PC-9 (cell line): ENCODE results near the gene PSME3IP1.

ENCODE experiments used
- EZH2 ChIP-seq: fragments of 200-600 bp; sonication (generic); IDR thresholded peaks from 2 replicates; pipeline ENCODE4 v1.8.0; 2017; ENCODE audit warnings: antibody characterized with exemption, low read depth
- TF ChIP-seq, protein P1 (sequence below): fragments of 200-600 bp; sonication (generic); conservative IDR thresholded peaks from 2 replicates; pipeline ENCODE4 v1.6.1; 2017; ENCODE audit warnings: mixed run types, antibody characterized with exemption, mild to moderate bottlenecking, moderate library complexity

DNA sequence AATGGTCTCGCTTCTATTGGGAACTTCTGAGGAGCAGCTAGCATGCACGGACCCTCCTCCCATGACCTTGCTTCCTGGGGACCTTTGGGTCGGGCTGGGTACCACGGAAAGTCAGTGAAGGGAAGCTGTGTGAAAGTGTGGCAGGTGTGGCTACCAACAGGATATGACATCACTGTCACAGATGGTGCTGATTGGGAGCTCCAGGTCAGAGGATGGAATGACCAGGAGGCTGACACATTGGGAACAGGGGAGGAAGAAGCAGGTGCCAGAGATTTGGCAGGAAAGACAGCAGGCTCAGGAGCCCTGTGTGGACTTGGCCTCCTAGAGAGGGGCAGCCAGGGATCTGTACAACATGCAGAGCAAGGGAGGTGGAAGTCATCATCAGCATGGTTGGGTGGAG is 59.4 kb downstream of the PSME3IP1 start:
- TF ChIP-seq, protein P1, sequence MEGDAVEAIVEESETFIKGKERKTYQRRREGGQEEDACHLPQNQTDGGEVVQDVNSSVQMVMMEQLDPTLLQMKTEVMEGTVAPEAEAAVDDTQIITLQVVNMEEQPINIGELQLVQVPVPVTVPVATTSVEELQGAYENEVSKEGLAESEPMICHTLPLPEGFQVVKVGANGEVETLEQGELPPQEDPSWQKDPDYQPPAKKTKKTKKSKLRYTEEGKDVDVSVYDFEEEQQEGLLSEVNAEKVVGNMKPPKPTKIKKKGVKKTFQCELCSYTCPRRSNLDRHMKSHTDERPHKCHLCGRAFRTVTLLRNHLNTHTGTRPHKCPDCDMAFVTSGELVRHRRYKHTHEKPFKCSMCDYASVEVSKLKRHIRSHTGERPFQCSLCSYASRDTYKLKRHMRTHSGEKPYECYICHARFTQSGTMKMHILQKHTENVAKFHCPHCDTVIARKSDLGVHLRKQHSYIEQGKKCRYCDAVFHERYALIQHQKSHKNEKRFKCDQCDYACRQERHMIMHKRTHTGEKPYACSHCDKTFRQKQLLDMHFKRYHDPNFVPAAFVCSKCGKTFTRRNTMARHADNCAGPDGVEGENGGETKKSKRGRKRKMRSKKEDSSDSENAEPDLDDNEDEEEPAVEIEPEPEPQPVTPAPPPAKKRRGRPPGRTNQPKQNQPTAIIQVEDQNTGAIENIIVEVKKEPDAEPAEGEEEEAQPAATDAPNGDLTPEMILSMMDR: no peak
- TF ChIP-seq EZH2: no peak
